ENCODE results near the gene CEACAM19.

Gene CEACAM19

DNA sequence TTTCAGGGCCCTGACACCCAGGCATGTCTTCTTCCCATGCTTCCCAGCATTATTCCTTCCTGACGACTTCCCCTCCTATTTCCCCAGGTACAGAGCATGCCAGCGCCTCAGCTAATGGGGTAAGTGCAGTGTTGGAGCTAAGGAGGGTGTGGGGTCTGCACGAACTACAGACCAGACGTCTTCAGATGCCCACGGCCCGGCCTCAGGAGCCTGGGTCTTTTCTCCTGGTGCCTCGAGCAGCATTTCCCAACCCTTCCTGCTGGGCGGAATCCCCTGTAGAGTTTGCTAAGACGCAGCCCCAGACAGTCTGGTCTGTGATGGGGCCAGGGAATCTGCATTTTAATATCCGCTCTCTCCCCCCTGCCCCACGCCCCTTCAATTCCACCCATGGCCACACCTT lies 10.1 kb upstream of the CEACAM19 start:
- no peak for ATAC-seq
- TF ChIP-seq ARNTL (CRISPR knock-in tag; IDR thresholded peaks at IDR 0.05; ENCODE audit: borderline replicate concordance, low read depth) (no peak), TOX (CRISPR knock-in tag; IDR thresholded peaks at IDR 0.05; ENCODE audit: borderline replicate concordance) (no peak), ESRRG (CRISPR knock-in tag; IDR thresholded peaks at IDR 0.05) (no peak), PPARA (CRISPR knock-in tag; IDR thresholded peaks at IDR 0.05; ENCODE audit: borderline replicate concordance) (no peak), ISL1 (CRISPR knock-in tag; IDR thresholded peaks at IDR 0.05) (no peak), ZNF70 (CRISPR knock-in tag; IDR thresholded peaks at IDR 0.05) (no peak)
- TF ChIP-seq, protein P1, sequence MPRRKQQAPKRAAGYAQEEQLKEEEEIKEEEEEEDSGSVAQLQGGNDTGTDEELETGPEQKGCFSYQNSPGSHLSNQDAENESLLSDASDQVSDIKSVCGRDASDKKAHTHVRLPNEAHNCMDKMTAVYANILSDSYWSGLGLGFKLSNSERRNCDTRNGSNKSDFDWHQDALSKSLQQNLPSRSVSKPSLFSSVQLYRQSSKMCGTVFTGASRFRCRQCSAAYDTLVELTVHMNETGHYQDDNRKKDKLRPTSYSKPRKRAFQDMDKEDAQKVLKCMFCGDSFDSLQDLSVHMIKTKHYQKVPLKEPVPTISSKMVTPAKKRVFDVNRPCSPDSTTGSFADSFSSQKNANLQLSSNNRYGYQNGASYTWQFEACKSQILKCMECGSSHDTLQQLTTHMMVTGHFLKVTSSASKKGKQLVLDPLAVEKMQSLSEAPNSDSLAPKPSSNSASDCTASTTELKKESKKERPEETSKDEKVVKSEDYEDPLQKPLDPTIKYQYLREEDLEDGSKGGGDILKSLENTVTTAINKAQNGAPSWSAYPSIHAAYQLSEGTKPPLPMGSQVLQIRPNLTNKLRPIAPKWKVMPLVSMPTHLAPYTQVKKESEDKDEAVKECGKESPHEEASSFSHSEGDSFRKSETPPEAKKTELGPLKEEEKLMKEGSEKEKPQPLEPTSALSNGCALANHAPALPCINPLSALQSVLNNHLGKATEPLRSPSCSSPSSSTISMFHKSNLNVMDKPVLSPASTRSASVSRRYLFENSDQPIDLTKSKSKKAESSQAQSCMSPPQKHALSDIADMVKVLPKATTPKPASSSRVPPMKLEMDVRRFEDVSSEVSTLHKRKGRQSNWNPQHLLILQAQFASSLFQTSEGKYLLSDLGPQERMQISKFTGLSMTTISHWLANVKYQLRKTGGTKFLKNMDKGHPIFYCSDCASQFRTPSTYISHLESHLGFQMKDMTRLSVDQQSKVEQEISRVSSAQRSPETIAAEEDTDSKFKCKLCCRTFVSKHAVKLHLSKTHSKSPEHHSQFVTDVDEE (CRISPR knock-in tag; IDR thresholded peaks at IDR 0.05), result no peak

DNA sequence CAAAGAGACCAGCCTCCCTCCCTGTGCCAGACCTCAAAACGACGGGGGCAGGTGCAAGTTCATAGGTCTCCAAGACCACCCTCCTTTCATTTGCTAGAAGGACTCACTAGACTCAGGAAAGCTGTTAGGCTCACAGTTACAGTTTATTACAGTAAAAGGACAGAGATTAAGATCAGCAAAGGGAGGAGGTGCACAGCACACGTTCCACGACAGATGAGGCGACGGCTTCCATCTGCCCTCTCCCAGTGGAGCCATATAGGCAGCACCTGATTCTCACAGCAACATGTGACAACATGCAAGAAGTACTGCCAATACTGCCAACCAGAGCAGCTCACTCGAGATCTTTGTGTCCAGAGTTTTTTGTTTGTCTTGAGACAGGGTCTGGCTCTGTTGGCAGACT lies 9.4 kb upstream of the CEACAM19 start:
- ATAC-seq, result no peak
- TF ChIP-seq SNAI2 (CRISPR knock-in tag; IDR thresholded peaks at IDR 0.05) (no peak), OSR1 (CRISPR knock-in tag; IDR thresholded peaks at IDR 0.05) (no peak), ZNF565 (CRISPR knock-in tag; conservative IDR thresholded peaks at IDR 0.05; ENCODE audit: low read depth) (no peak), BACH2 (CRISPR knock-in tag; IDR thresholded peaks at IDR 0.05; ENCODE audit: borderline replicate concordance) (no peak), RARB (CRISPR knock-in tag; IDR thresholded peaks at IDR 0.05) (no peak), PPARA (CRISPR knock-in tag; IDR thresholded peaks at IDR 0.05; ENCODE audit: borderline replicate concordance) (no peak), ZFP3 (CRISPR knock-in tag; IDR thresholded peaks at IDR 0.05) (no peak), ZNF70 (CRISPR knock-in tag; IDR thresholded peaks at IDR 0.05) (no peak), ARNTL (CRISPR knock-in tag; IDR thresholded peaks at IDR 0.05; ENCODE audit: borderline replicate concordance, low read depth) (no peak), ESRRG (CRISPR knock-in tag; IDR thresholded peaks at IDR 0.05) (no peak), ZC3H10 (CRISPR knock-in tag; IDR thresholded peaks at IDR 0.05) (no peak), TCF4 (CRISPR knock-in tag; IDR thresholded peaks at IDR 0.05; ENCODE audit: borderline replicate concordance) (no peak), TOX (CRISPR knock-in tag; IDR thresholded peaks at IDR 0.05; ENCODE audit: borderline replicate concordance) (no peak), ZNF8 (CRISPR knock-in tag; IDR thresholded peaks at IDR 0.05) (no peak)
- TF ChIP-seq, protein P2, sequence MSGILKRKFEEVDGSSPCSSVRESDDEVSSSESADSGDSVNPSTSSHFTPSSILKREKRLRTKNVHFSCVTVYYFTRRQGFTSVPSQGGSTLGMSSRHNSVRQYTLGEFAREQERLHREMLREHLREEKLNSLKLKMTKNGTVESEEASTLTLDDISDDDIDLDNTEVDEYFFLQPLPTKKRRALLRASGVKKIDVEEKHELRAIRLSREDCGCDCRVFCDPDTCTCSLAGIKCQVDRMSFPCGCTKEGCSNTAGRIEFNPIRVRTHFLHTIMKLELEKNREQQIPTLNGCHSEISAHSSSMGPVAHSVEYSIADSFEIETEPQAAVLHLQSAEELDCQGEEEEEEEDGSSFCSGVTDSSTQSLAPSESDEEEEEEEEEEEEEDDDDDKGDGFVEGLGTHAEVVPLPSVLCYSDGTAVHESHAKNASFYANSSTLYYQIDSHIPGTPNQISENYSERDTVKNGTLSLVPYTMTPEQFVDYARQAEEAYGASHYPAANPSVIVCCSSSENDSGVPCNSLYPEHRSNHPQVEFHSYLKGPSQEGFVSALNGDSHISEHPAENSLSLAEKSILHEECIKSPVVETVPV (CRISPR knock-in tag; IDR thresholded peaks at IDR 0.05), result no peak
- TF ChIP-seq, protein P3, sequence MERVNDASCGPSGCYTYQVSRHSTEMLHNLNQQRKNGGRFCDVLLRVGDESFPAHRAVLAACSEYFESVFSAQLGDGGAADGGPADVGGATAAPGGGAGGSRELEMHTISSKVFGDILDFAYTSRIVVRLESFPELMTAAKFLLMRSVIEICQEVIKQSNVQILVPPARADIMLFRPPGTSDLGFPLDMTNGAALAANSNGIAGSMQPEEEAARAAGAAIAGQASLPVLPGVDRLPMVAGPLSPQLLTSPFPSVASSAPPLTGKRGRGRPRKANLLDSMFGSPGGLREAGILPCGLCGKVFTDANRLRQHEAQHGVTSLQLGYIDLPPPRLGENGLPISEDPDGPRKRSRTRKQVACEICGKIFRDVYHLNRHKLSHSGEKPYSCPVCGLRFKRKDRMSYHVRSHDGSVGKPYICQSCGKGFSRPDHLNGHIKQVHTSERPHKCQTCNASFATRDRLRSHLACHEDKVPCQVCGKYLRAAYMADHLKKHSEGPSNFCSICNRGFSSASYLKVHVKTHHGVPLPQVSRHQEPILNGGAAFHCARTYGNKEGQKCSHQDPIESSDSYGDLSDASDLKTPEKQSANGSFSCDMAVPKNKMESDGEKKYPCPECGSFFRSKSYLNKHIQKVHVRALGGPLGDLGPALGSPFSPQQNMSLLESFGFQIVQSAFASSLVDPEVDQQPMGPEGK (CRISPR knock-in tag; IDR thresholded peaks at IDR 0.05; ENCODE audit: borderline replicate concordance), result no peak
- TF ChIP-seq, protein P4, sequence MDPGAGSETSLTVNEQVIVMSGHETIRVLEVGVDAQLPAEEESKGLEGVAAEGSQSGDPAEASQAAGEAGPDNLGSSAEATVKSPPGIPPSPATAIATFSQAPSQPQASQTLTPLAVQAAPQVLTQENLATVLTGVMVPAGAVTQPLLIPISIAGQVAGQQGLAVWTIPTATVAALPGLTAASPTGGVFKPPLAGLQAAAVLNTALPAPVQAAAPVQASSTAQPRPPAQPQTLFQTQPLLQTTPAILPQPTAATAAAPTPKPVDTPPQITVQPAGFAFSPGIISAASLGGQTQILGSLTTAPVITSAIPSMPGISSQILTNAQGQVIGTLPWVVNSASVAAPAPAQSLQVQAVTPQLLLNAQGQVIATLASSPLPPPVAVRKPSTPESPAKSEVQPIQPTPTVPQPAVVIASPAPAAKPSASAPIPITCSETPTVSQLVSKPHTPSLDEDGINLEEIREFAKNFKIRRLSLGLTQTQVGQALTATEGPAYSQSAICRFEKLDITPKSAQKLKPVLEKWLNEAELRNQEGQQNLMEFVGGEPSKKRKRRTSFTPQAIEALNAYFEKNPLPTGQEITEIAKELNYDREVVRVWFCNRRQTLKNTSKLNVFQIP (CRISPR knock-in tag; IDR thresholded peaks at IDR 0.05; ENCODE audit: borderline replicate concordance, low read depth), result no peak
- TF ChIP-seq, protein P1 (CRISPR knock-in tag; IDR thresholded peaks at IDR 0.05), result no peak
